ENCODE results near the gene KIR3DL3.
"Not testable (repeated sequence)": the region's sequence is repeated elsewhere in the genome, so short reads cannot be mapped to it uniquely, and the experiment has no call there.

Gene KIR3DL3

GRCh38 chr19:54708781-54709180, 15.5 kb upstream of the KIR3DL3 start:
- no peak for TF ChIP-seq CREB5 (CRISPR knock-in tag; IDR thresholded peaks at IDR 0.05; ENCODE audit: low read depth)
- TF ChIP-seq ESRRG (CRISPR knock-in tag; IDR thresholded peaks at IDR 0.05), result no peak
- TF ChIP-seq RARB (CRISPR knock-in tag; IDR thresholded peaks at IDR 0.05), result no peak
- TF ChIP-seq ZC3H10 (CRISPR knock-in tag; IDR thresholded peaks at IDR 0.05), result no peak
- no peak for TF ChIP-seq SNAI2 (CRISPR knock-in tag; IDR thresholded peaks at IDR 0.05)
- ATAC-seq, result no peak

GRCh38 chr19:54709212-54709948, 14.9 kb upstream of the KIR3DL3 start:
- no peak for TF ChIP-seq CREB5 (CRISPR knock-in tag; IDR thresholded peaks at IDR 0.05; ENCODE audit: low read depth)
- TF ChIP-seq ZNF565 (CRISPR knock-in tag; conservative IDR thresholded peaks at IDR 0.05; ENCODE audit: low read depth), result no peak
- no peak for TF ChIP-seq CSDC2 (CRISPR knock-in tag; IDR thresholded peaks at IDR 0.05)
- no peak for TF ChIP-seq ZNF70 (CRISPR knock-in tag; IDR thresholded peaks at IDR 0.05)
- no peak for TF ChIP-seq TOX (CRISPR knock-in tag; IDR thresholded peaks at IDR 0.05; ENCODE audit: borderline replicate concordance)
- TF ChIP-seq ZFP30 (CRISPR knock-in tag; IDR thresholded peaks at IDR 0.05), result no peak
- TF ChIP-seq ZNF8 (CRISPR knock-in tag; IDR thresholded peaks at IDR 0.05), result no peak
- TF ChIP-seq PATZ1 (CRISPR knock-in tag; IDR thresholded peaks at IDR 0.05; ENCODE audit: borderline replicate concordance), result no peak
- TF ChIP-seq TSHZ2 (CRISPR knock-in tag; IDR thresholded peaks at IDR 0.05), result no peak
- no peak for TF ChIP-seq ZFP3 (CRISPR knock-in tag; IDR thresholded peaks at IDR 0.05)
- no peak for TF ChIP-seq CSRNP3 (CRISPR knock-in tag; IDR thresholded peaks at IDR 0.05)
- TF ChIP-seq POU6F1 (CRISPR knock-in tag; IDR thresholded peaks at IDR 0.05; ENCODE audit: borderline replicate concordance, low read depth), result no peak
- TF ChIP-seq OSR1 (CRISPR knock-in tag; IDR thresholded peaks at IDR 0.05), result no peak
- TF ChIP-seq BACH2 (CRISPR knock-in tag; IDR thresholded peaks at IDR 0.05; ENCODE audit: borderline replicate concordance), result no peak
- TF ChIP-seq ISL1 (CRISPR knock-in tag; IDR thresholded peaks at IDR 0.05), result no peak
- no peak for TF ChIP-seq ZC3H10 (CRISPR knock-in tag; IDR thresholded peaks at IDR 0.05)
- no peak for TF ChIP-seq GLIS3 (CRISPR knock-in tag; IDR thresholded peaks at IDR 0.05)

GRCh38 chr19:54709956-54710355, 14.3 kb upstream of the KIR3DL3 start:
- not testable (repeated sequence) for ATAC-seq

More at GRCh38 chr19:54709212-54709948, 14.9 kb upstream of the KIR3DL3 start:
- ATAC-seq, result no peak
